ENCODE measurements around the gene SYT15.
"Not testable (repeated sequence)": the region's sequence is repeated elsewhere in the genome, so short reads cannot be mapped to it uniquely, and the experiment has no call there.

GRCh38 chr10:46567151-46567550 is 11.8 kb upstream of the SYT15 start:
- TF ChIP-seq EZH2 (IDR thresholded peaks at IDR 0.05); POLR2AphosphoS5 (IDR thresholded peaks at IDR 0.05; ENCODE audit: borderline replicate concordance, low read depth, low read length); FOXP2 (optimal IDR thresholded peaks at IDR 0.05; ENCODE audit: control extremely low read depth, extremely low read length, insufficient read depth): not testable (repeated sequence)
